GM12878 (cell line): Measurements from ENCODE around the gene DDX56. TPM values are rescaled to one million over a fixed set of nuclear protein-coding genes. Genes with fewer than 3 reads are reported as not detected.

Experiments used
- ATAC-seq: fragments of 200-7000 bp; cut with Tn5 transposase; 3 replicates; pipeline ENCODE4 v1.9.1; 2020; ENCODE audit warnings: mild to moderate bottlenecking, moderate library complexity
- BruUV-seq: library from RNA; stranded (reverse); fragments of 400-500 nt; replicated peaks from 2 replicates; lab custom pipeline; 2021; lab: Mats Ljungman, UMichigan
- CTCF ChIA-PET: fragments of 300-600 bp; sonication (Branson Sonifier 250); formaldehyde crosslinking; extraction: SDS; loops from one replicate; lab custom pipeline; 2021; ENCODE audit warnings: inconsistent platforms; lab: Yijun Ruan, JAX
- POLR2A ChIA-PET: fragments of 350-600 bp; formaldehyde crosslinking; extraction: SDS; loops from one replicate; lab custom pipeline; 2021; ENCODE audit warnings: inconsistent platforms; lab: Charles Lee
- RAD21 ChIA-PET: fragments of 300-600 bp; sonication (Branson Sonifier 250); formaldehyde crosslinking; loops from one replicate; lab custom pipeline; 2023; ENCODE audit warnings: antibody characterized with exemption; ENCODE audit not compliant: unreplicated experiment; lab: Charles Lee
- SMC1A ChIA-PET: fragments of 300-600 bp; sonication (Branson Sonifier 250); formaldehyde crosslinking; loops from one replicate; lab custom pipeline; 2023; ENCODE audit not compliant: unreplicated experiment, uncharacterized antibody; lab: Charles Lee
- DNase-seq: peaks from one replicate; pipeline ENCODE4 v3.0.0-alpha.2; 2011; ENCODE audit warnings: low read depth, low spot score
- FAIRE-seq: peaks from 3 replicates; lab custom pipeline; 2011; peaks lifted over from hg19 to GRCh38; lab: Jason Lieb, UNC
- H2AFZ ChIP-seq: 2 replicates; pipeline ENCODE4 v1.6.0; 2011; ENCODE audit warnings: low read depth, low read length, control low read depth; ENCODE audit not compliant: control insufficient read depth
- H3K27ac ChIP-seq: 2 replicates; pipeline ENCODE4 v1.5.1; 2011; ENCODE audit warnings: control low read depth; ENCODE audit not compliant: control insufficient read depth, insufficient read depth
- H3K27me3 ChIP-seq, 2 experiments: replicated peaks in 1 of 2; 2 replicates each; pipeline versions ENCODE4 v1.6.0 to v1.6.1; 2011; ENCODE audit warnings: low read length in 1 of 2; ENCODE audit not compliant: control insufficient read depth in 2 of 2, insufficient read depth in 2 of 2
- H3K36me3 ChIP-seq, 2 experiments: 2 replicates each; pipeline ENCODE4 v1.5.1; 2011; ENCODE audit warnings: low read length in 1 of 2; ENCODE audit not compliant: control insufficient read depth in 2 of 2, insufficient read depth in 2 of 2
- H3K4me1 ChIP-seq: 2 replicates; pipeline ENCODE4 v1.6.1; 2011; ENCODE audit warnings: mild to moderate bottlenecking, low read length, moderate library complexity, mixed read lengths; ENCODE audit not compliant: control insufficient read depth, insufficient read depth
- H3K4me2 ChIP-seq: 2 replicates; pipeline ENCODE4 v1.6.0; 2011; ENCODE audit warnings: control low read depth; ENCODE audit not compliant: control insufficient read depth, insufficient read depth
- H3K4me3 ChIP-seq: fragments of 200-600 bp; sonication (generic); 2 replicates; pipeline ENCODE4 v1.5.1; 2016
- H3K79me2 ChIP-seq: 2 replicates; pipeline ENCODE4 v1.6.0; 2011; ENCODE audit warnings: low read length; ENCODE audit not compliant: control insufficient read depth, insufficient read depth
- H3K9ac ChIP-seq: 2 replicates; pipeline ENCODE4 v1.8.0; 2011; ENCODE audit warnings: low read length, control low read depth, mixed read lengths; ENCODE audit not compliant: control insufficient read depth, insufficient read depth
- H3K9me3 ChIP-seq: replicated peaks from 3 replicates; pipeline ENCODE4 v1.5.1; 2011; ENCODE audit warnings: mild to moderate bottlenecking, low read length; ENCODE audit not compliant: control insufficient read depth, insufficient read depth
- H4K20me1 ChIP-seq: 2 replicates; pipeline ENCODE4 v1.6.0; 2011; ENCODE audit not compliant: control insufficient read depth, insufficient read depth
- BMI1 ChIP-seq: fragments of 450-650 bp; IDR thresholded peaks from 2 replicates; pipeline ENCODE4 v1.6.1; 2016; ENCODE audit warnings: mild to moderate bottlenecking, moderate library complexity, borderline replicate concordance
- CBFB ChIP-seq: IDR thresholded peaks from 2 replicates; pipeline ENCODE4 v1.6.1; 2016; ENCODE audit warnings: antibody characterized with exemption, low read depth
- CEBPB ChIP-seq, 2 experiments: fragments of 150-350 bp in 1 of 2; IDR thresholded peaks; 2 replicates each; pipeline ENCODE4 v1.6.1; 2012 to 2014; ENCODE audit warnings: low read depth in 2 of 2, low read length in 2 of 2, borderline replicate concordance in 1 of 2, inconsistent platforms in 1 of 2
- CREB1 ChIP-seq: IDR thresholded peaks from 2 replicates; pipeline ENCODE4 v1.6.1; 2012; ENCODE audit warnings: low read depth, mild to moderate bottlenecking, inconsistent platforms
- DPF2 ChIP-seq: fragments of 450-650 bp; IDR thresholded peaks from 2 replicates; pipeline ENCODE4 v1.6.1; 2017; ENCODE audit warnings: mild to moderate bottlenecking
- EP300 ChIP-seq, 2 experiments: fragments of 150-350 bp in 1 of 2; IDR thresholded peaks; 2 replicates each; pipeline ENCODE4 v1.6.1; 2011 to 2012; ENCODE audit warnings: low read depth in 2 of 2, low read length in 2 of 2, borderline replicate concordance in 1 of 2, improper control_type of control experiment in 1 of 2, inconsistent platforms in 1 of 2; ENCODE audit not compliant: control insufficient read depth in 1 of 2
- IRF4 ChIP-seq: IDR thresholded peaks from 2 replicates; pipeline ENCODE4 v1.6.1; 2011; ENCODE audit warnings: low read depth, low read length
- JUNB ChIP-seq: IDR thresholded peaks from 2 replicates; pipeline ENCODE4 v1.6.1; 2016; ENCODE audit warnings: antibody characterized with exemption, mild to moderate bottlenecking
- NBN ChIP-seq: fragments of 450-650 bp; IDR thresholded peaks from 2 replicates; pipeline ENCODE4 v1.6.1; 2016
- POLR2A ChIP-seq: IDR thresholded peaks from 2 replicates; pipeline ENCODE4 v1.6.1; 2011; ENCODE audit warnings: low read depth, mild to moderate bottlenecking, low read length
- POLR2AphosphoS2 ChIP-seq: IDR thresholded peaks from 2 replicates; pipeline ENCODE4 v1.6.1; 2011; ENCODE audit warnings: low read depth, mild to moderate bottlenecking, low read length, improper control_type of control experiment, moderate library complexity
- RAD51 ChIP-seq: fragments of 450-650 bp; IDR thresholded peaks from 2 replicates; pipeline ENCODE4 v1.6.1; 2016; ENCODE audit warnings: moderate library complexity, mild to moderate bottlenecking, inconsistent platforms
- RB1 ChIP-seq: fragments of 450-650 bp; formaldehyde crosslinking; IDR thresholded peaks from 2 replicates; pipeline ENCODE4 v1.6.1; 2017; ENCODE audit warnings: mild to moderate bottlenecking, borderline replicate concordance
- SUPT20H ChIP-seq: IDR thresholded peaks from 2 replicates; pipeline ENCODE4 v1.6.1; 2011; ENCODE audit warnings: low read depth, mild to moderate bottlenecking, low read length, moderate library complexity, borderline replicate concordance; ENCODE audit not compliant: control insufficient read depth
- YY1 ChIP-seq: IDR thresholded peaks from 2 replicates; pipeline ENCODE4 v1.6.1; 2011; ENCODE audit warnings: low read depth, mild to moderate bottlenecking, low read length
- ZNF207 ChIP-seq: fragments of 450-650 bp; IDR thresholded peaks from 2 replicates; pipeline ENCODE4 v1.6.1; 2014; ENCODE audit warnings: antibody characterized with exemption, mild to moderate bottlenecking, borderline replicate concordance
- WGBS: methylation state at CpG from one replicate; pipeline ENCODE4 v1.1.6; 2016; ENCODE audit warnings: low lambda C conversion rate; ENCODE audit not compliant: insufficient replicate concordance, insufficient coverage; ENCODE audit errors: missing lambda C conversion rate; 5-methylcytosine and 5-hydroxymethylcytosine counted together
- in situ Hi-C: fragments of 300-500 bp; cut with MboI; formaldehyde crosslinking; loops from 9 replicates; pipeline ENCODE4 v1.14.3; 2018; ENCODE audit warnings: mixed read lengths
- intact Hi-C: fragments of 100-400 bp; cut with micrococcal nuclease; formaldehyde crosslinking; loops from one replicate; pipeline ENCODE4 v1.14.2; 2022; ENCODE audit not compliant: unreplicated experiment
- polyA plus RNA-seq, 11 experiments: library from polyadenylated mRNA; depleted of rRNA in 4 of 11; unstranded in 6 of 11; stranded (reverse) in 5 of 11; fragments of >200 nt; fragmentation: Nextera tagmentation in 4 of 11; fragmentation: Illumina TruSeq in 1 of 11; extraction: Ambion mirVana in 4 of 11; extraction: Trizol in 1 of 11; gene quantifications; 1 replicate in 1 of 11; 2 replicates in 10 of 11; pipeline versions ENCODE4 v1.2.1 to v1.2.3, GENCODE V29; 2011 to 2016; ENCODE audit warnings: inconsistent platforms in 2 of 11, missing spikeins in 2 of 11, low read depth in 1 of 11
- total RNA-seq, 4 experiments: library from RNA; depleted of rRNA in 3 of 4; stranded (reverse); fragments of >200 nt in 3 of 4; fragmentation: Illumina TruSeq in 1 of 4; extraction: Trizol in 1 of 4; gene quantifications; 2 replicates each; pipeline versions ENCODE4 v1.2.1 to v1.2.3, GENCODE V29; 2013 to 2021
- TF ChIP-seq, protein P1 (sequence below): fragments of 150-350 bp; IDR thresholded peaks from 2 replicates; pipeline ENCODE4 v1.6.1; 2016; ENCODE audit warnings: low read depth, low read length
- TF ChIP-seq, protein P2 (sequence below): fragments of 450-650 bp; IDR thresholded peaks from 2 replicates; pipeline ENCODE4 v1.6.1; 2016; ENCODE audit warnings: mild to moderate bottlenecking
- TF ChIP-seq, protein P3 (sequence below): IDR thresholded peaks from 2 replicates; pipeline ENCODE4 v1.6.1; 2011; ENCODE audit warnings: low read depth, mild to moderate bottlenecking, low read length, moderate library complexity, borderline replicate concordance; ENCODE audit errors: extremely low read depth

DDX56 gene
- total and polyA plus RNA-seq, 10 of the 15 experiments (the other 5 are each of a cell fraction or from before 2014, with no cell fraction given): 19.8 to 136 (median 81.3) TPM

DNA sequence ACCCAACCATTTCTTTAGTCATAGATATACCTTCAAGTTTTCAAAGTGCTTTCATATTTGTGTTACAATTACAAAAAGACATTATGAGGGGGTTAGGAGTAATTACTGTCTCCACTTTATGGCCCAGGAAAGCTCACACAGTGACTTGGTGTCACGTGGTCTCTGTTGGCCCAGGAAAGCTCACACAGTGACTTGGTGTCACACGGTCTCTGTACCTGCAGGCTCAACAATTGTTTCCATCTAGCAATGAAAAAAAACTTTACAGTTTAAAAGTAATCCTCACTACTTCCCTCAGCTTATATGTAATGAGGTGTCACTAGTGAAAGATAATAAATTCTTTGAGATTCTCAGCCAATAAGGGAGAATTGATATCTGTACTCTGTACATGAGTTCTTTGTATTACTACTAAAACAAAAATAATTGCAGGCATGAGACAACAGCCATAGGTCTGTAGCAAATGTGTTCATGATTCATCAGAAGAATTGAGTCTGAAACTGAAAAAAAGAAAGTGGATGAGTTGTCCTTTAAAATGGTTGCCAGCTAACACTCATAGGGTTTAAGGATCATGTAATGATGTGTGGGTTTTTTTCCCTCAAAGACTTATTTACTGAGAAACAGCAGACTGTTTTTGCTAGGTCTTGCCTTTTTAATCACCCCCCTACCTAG is 43.6 kb upstream of the DDX56 start:
- ChIA-PET SMC1A (interaction anchor here (0.7 to 4.3 kb wide), 12 partner anchors 10 to 153 kb away, joined by 3 to 19 read pairs (median 4); partner anchors contain the start of gene OGDH), CTCF (interaction anchor here (0.7 to 1.2 kb wide), 3 partner anchors 10 to 19 kb away, joined by 3 to 6 read pairs (median 4); partner anchors contain the start of gene OGDH), RAD21 (interaction anchor here (0.6 to 10.1 kb wide), 6 partner anchors 10 to 230 kb away, joined by 3 to 130 read pairs (median 4); partner anchors contain the start of genes H2AZ2 and OGDH), POLR2A (interaction anchor here (0.7 to 3.2 kb wide), 10 partner anchors 8 to 233 kb away, joined by 3 to 28 read pairs (median 4); partner anchors contain the start of genes OGDH, PPIA and ZMIZ2)
- Histone ChIP-seq H3K4me2 (peak overlapping the region; percentile 36), H3K27ac (peak overlapping the region; percentile 65), H3K4me3 (no peak overlapping the region), H4K20me1 (no peaks in the 10 kb centered on the region), H3K9me3 (no peaks in the 10 kb centered on the region), H3K9ac (0 out of 2 replicates have a peak overlapping the region, but pooled peaks have one; percentile 21), H3K27me3 (no peaks in the 10 kb centered on the region), H3K36me3 (peaks cover 0 to 9% of the 10 kb centered on the region in 2 experiments; a peak in 2 of 4 replicates), H2AFZ (no peak overlapping the region), H3K79me2 (peaks cover 86% of the 10 kb centered on the region), H3K4me1 (peaks cover 47% of the 10 kb centered on the region)
- WGBS: 41% methylated on average over 2 of the region's 2 CpGs
- BruUV-seq: no TSS peak
- in situ Hi-C loops (no loop called here), intact Hi-C loops (no loop called here)
- FAIRE-seq (peak; percentile 31), DNase-seq (no peak), ATAC-seq (peak; percentile 59)
- TF ChIP-seq NBN (no peak), ZNF207 (no peak), EP300 (IDR thresholded peaks at IDR 0.05; ENCODE audit: borderline replicate concordance in 1 of 2, control insufficient read depth in 1 of 2, low read depth in 2 of 2, low read length in 2 of 2) (no peak), CEBPB (IDR thresholded peaks at IDR 0.05; ENCODE audit: borderline replicate concordance in 1 of 2, low read depth in 2 of 2, low read length in 2 of 2) (no peak), POLR2AphosphoS2 (no peak), CBFB (no peak), SUPT20H (no peak), YY1 (peak; percentile 38; the same call in 1 of the 2 replicates), POLR2A (no peak), RAD51 (peak; percentile 95), DPF2 (no peak), JUNB (peak; percentile 47; the same call in 1 of the 2 replicates), IRF4 (no peak), CREB1 (no peak), BMI1 (no peak), RB1 (no peak)
- TF ChIP-seq, protein P1, sequence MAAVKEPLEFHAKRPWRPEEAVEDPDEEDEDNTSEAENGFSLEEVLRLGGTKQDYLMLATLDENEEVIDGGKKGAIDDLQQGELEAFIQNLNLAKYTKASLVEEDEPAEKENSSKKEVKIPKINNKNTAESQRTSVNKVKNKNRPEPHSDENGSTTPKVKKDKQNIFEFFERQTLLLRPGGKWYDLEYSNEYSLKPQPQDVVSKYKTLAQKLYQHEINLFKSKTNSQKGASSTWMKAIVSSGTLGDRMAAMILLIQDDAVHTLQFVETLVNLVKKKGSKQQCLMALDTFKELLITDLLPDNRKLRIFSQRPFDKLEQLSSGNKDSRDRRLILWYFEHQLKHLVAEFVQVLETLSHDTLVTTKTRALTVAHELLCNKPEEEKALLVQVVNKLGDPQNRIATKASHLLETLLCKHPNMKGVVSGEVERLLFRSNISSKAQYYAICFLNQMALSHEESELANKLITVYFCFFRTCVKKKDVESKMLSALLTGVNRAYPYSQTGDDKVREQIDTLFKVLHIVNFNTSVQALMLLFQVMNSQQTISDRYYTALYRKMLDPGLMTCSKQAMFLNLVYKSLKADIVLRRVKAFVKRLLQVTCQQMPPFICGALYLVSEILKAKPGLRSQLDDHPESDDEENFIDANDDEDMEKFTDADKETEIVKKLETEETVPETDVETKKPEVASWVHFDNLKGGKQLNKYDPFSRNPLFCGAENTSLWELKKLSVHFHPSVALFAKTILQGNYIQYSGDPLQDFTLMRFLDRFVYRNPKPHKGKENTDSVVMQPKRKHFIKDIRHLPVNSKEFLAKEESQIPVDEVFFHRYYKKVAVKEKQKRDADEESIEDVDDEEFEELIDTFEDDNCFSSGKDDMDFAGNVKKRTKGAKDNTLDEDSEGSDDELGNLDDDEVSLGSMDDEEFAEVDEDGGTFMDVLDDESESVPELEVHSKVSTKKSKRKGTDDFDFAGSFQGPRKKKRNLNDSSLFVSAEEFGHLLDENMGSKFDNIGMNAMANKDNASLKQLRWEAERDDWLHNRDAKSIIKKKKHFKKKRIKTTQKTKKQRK: no peak
- TF ChIP-seq, protein P2, sequence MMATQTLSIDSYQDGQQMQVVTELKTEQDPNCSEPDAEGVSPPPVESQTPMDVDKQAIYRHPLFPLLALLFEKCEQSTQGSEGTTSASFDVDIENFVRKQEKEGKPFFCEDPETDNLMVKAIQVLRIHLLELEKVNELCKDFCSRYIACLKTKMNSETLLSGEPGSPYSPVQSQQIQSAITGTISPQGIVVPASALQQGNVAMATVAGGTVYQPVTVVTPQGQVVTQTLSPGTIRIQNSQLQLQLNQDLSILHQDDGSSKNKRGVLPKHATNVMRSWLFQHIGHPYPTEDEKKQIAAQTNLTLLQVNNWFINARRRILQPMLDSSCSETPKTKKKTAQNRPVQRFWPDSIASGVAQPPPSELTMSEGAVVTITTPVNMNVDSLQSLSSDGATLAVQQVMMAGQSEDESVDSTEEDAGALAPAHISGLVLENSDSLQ: no peak
- TF ChIP-seq, protein P3, sequence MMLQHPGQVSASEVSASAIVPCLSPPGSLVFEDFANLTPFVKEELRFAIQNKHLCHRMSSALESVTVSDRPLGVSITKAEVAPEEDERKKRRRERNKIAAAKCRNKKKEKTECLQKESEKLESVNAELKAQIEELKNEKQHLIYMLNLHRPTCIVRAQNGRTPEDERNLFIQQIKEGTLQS: peak; percentile 44; the same call in 1 of the 2 replicates
